Measurements from ENCODE around the gene VPS8. TPM values are rescaled to one million over a fixed set of nuclear protein-coding genes. Genes with fewer than 3 reads are reported as not detected.

The VPS8 gene, protein sequence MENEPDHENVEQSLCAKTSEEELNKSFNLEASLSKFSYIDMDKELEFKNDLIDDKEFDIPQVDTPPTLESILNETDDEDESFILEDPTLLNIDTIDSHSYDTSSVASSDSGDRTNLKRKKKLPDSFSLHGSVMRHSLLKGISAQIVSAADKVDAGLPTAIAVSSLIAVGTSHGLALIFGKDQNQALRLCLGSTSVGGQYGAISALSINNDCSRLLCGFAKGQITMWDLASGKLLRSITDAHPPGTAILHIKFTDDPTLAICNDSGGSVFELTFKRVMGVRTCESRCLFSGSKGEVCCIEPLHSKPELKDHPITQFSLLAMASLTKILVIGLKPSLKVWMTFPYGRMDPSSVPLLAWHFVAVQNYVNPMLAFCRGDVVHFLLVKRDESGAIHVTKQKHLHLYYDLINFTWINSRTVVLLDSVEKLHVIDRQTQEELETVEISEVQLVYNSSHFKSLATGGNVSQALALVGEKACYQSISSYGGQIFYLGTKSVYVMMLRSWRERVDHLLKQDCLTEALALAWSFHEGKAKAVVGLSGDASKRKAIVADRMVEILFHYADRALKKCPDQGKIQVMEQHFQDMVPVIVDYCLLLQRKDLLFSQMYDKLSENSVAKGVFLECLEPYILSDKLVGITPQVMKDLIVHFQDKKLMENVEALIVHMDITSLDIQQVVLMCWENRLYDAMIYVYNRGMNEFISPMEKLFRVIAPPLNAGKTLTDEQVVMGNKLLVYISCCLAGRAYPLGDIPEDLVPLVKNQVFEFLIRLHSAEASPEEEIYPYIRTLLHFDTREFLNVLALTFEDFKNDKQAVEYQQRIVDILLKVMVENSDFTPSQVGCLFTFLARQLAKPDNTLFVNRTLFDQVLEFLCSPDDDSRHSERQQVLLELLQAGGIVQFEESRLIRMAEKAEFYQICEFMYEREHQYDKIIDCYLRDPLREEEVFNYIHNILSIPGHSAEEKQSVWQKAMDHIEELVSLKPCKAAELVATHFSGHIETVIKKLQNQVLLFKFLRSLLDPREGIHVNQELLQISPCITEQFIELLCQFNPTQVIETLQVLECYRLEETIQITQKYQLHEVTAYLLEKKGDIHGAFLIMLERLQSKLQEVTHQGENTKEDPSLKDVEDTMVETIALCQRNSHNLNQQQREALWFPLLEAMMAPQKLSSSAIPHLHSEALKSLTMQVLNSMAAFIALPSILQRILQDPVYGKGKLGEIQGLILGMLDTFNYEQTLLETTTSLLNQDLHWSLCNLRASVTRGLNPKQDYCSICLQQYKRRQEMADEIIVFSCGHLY (N-terminal part only)
- 169 TPM for total RNA-seq

- peak; percentile 98 for DNase-seq
Observed at GRCh38 chr3:184811999-184812661, at the start of gene VPS8. TSS of gene VPS8 (plus strand) at chr3:184812166. CDS start at chr3:184824633, 12,467 bp downstream.

- no peak for DNase-seq
Observed at GRCh38 chr3:184764191-184764590, 47.8 kb upstream of the VPS8 start.

GRCh38 chr3:184765047-184765729, 46.8 kb upstream of the VPS8 start:
- DNase-seq, result no peak

DNA sequence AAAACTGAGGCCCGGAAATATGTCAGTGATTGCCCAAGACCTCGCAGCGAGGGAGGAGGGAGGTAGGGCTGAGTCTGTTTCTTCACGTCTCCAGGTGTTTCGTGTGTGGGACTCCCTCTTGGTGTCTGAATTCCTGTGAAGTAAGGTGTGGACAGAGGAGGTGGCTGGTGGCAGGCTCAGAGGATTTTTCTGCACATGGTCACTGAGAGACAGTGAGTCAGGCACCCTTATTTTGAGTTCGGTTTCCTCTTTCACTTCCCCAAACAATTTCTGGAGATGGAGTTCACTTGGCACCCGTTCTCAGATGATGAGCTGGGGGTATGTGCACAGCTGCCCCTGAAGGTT, 46.3 kb upstream of the VPS8 start:
- DNase-seq, result no peak

GRCh38 chr3:184766555-184767261, 45.3 kb upstream of the VPS8 start:
- peak; percentile 68 for DNase-seq

- DNase-seq, result no peak
Observed at GRCh38 chr3:184767377-184767776, 44.6 kb upstream of the VPS8 start.

GRCh38 chr3:184769382-184770170, 42.4 kb upstream of the VPS8 start:
- no peak for DNase-seq

- no peak for DNase-seq
Observed at GRCh38 chr3:184770541-184770940, 41.4 kb upstream of the VPS8 start.

DNA sequence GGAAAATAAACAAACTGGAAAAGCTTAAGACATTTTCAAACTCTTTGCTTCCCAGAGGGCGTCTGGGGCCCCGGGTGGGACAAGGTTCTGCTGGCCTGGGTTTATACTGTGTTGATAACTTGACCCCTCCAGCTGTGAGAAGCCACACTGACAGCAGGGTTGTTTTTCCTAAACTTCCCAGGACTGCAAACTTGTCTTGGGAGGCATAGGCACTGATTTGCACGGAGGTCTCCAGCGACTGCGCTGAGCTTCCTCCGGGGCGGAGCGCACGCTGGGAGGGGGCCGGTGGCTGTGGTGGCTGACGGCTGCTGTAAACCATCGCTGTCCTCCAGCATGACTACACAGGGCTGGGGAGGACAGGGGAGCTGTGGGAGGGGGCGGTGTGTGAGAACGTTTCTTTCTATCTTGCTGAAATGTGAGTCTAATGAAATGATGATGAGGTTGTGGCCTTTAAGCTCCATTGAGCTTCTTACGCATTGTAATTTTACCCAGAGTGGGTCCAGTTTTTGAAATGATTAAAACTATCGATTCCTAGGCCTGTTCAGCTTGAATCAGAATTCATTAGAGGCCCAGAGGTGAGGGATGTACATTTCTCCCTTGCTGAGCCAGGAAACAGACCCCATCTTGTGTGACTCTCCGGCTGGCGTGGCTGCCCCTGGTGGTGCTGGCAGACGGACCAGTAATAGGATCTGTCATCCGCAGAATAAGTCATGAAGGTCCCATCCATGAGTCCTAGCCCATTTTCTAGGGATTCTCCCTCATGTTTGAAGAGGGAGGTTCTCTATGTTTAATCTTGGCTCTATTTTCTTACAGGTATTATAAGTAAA, 40.5 kb upstream of the VPS8 start:
- peak; percentile 74 for DNase-seq

DNA sequence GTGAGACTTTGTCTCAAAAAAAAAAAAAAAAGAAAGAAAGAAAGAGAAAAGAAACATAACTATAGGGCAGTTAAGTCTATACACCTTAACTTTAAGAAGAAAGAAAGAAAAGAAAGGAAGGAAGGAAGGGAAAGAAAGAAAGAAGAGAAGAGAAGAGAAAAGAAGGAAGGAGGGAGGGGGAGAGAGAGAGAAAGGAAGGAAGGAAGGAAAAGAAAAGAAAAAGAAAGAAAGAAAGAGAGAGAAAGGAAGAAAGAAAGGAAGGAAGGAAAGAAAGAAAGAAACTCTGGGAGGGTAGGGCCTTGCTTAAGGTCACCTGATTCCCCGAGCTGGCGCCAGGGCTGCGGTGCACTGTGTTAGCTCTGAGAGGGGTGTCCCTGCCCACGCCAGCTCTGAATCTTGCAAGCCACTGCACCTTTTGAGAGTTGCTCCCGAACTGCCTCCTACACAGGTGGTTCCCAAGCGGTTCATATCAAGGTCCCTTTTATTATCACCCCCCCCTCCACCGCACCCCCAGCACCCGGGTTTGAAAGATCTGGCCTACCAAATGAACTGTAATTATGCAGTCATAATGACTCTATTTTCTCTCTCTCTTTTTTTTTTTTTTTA, 39.2 kb upstream of the VPS8 start:
- no peak for DNase-seq

DNA sequence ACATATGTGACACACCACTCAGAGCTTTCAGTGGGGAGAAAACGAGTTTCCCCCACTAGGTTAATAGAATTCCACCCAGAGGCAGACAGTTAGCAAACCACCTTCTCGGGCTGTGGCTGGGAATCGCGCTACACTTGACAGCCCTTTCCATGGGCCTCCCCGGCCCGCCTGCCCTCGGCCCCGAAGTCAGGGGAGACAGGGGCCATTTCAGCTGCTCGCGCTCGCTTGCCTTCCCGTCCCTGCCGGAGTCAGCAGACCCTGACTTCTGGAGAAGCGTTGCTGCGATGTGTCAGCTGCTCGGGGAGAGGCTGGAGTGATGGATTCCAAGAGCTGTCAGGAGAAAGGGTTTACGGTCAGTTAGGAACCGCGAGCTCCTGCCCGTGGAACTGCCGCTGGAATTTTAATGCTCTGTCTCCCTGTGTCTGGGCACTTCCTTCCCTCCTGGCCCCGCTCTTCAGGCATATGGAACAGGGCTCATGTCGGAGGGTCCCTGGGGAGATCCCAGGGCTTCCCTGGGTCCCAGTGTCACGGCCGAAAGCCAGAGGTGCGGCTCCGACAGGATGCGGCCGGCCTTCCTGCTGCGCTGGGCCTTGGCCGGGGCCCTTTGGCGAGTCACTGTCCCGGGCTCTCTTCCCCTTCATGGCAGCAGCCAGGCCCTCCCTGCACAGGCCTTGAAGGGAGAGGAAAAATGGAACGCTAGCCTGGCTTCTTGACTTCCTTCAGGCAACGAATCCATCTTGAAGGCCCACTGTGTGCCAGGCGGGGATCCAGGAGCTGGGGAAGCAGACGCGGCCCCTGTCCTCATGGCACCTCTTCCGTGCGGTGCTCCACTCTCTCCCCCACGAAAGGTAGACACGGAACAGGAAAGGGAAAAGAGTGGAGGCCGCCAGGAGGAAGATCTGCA, 38.4 kb upstream of the VPS8 start:
- DNase-seq, result peak; percentile 79

DNA sequence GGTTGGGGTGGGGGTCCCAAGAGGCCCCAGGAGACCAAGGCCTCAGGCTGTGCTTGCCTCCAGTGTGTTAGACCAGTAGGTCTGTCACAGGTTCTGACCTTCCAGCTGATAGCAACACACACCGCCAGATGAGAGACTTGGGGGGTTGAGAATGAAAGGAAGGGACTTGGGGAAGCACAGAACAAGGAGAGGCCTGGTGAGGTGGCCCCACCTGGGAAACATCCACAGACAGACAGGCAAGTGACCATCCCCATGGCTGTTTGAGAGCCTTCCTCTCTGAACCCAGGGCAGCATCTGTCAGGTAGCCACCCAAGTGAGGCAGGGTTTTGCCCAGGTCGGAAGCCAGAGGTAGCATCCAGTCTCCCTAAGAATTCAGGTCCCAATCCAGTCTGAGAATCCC, 35.0 kb upstream of the VPS8 start:
- DNase-seq, result no peak

GRCh38 chr3:184777566-184778356, 34.2 kb upstream of the VPS8 start:
- DNase-seq, result peak; percentile 97

DNA sequence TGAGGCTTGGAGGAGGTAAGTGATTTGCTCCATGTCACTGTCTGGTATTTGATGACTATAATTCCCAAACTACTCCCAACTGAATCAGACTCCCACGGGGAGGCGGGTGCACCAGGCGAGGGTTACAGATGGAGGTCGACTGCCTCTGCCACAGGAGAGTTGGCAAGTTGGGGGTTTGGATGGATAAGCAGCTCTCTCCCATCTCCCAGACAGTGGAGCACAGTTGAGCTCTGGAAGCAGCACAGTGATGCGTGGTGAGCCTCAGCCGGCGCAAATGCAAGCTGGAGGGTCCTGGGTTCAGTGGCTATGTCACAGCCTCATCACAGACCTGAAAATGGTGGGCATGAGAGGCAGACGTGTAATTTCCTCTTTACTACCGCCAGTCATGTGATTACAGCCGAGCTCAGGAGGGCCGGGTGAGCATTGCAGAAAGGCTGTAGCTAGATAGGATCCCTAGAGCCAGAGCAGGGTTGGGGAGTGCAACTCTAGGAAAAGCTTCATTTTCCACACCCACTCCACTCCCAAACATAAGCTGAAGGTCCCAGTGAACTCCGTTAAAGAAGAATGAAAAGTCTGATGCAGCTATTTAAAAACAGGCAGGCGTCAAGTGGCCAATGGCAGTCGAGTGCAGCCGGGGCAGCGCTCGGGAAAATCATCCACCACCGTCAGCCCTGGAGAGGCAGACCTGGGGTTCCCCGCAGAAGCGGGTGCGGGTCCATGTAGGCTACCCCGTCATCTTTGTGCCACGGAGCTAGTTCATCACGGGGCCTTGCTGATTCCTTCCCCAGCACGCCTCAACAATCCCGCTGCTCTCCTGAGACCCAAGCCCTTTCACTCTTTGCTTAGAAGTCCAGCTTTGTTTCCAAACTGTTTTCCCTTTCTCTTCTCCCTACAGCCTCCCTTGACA, 33.3 kb upstream of the VPS8 start:
- no peak for DNase-seq

DNA sequence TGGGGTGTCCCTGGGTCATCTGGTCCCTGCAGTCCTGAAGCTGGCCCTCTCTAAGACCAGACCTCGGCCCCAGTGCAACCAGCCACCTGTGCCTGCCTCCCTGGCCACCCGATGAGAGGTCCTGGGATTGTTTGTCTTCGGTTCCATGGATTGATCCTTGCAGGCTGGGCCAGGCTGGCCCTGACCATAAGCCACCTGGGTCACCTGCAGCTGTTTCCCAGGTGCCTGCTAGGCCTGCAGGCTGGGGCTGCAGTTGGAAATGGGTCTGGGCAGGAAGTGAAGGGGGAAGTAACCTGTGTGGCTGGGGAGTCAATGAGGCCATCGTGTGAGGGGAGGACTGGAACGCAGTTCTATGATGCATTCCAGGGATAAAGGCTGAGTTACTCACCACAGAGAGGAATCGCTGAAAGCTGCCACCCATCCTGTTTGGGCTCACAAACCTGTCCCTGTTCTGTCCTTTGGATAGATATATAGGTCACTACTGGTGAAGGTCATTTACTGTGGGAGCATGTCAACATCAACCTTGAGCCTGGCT, 30.9 kb upstream of the VPS8 start:
- DNase-seq, result no peak
